ENCODE data around the gene PPEF1. TPM values are rescaled to one million over a fixed set of nuclear protein-coding genes. Genes with fewer than 3 reads are reported as not detected.

The PPEF1 gene
- total and polyA plus RNA-seq, 2 of the 13 experiments (the other 11 are each of a cell fraction or from before 2014, with no cell fraction given): not detected

DNA sequence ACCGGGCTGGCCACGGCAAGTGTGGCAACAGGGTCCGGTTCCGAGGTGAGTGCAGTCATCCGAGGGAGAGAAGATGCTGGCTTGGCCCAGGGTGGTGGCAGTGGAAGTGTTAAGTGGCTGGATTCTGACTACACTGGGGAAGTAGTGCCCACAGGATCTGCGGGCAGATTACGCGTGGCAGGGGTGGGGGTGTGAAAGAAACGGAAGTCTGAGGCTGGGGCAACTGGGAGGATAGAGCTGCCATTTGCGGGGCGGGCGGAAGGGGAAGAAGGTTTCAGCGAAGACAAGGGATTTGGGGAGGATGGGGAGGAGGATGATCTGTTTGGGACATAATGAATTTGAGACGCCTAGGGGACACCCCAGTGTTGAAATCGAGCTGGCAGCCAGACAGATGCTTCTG, 40.8 kb upstream of the PPEF1 start:
- ATAC-seq (no peak), DNase-seq (ENCODE audit: low spot score) (no peak), FAIRE-seq (no peak)
- H3K4me3 ChIP-seq (replicated peaks in 1 of 3; ENCODE audit: insufficient read depth in 1 of 3, low read depth in 2 of 3, low read length in 3 of 3): no peak overlapping the region
- H3K36me3 ChIP-seq (replicated peaks in 1 of 2; ENCODE audit: control insufficient read depth in 1 of 2, insufficient read depth in 2 of 2, low read length in 2 of 2): no peaks in the 10 kb centered on the region
- ChIA-PET POLR2A (no interaction called here), CTCF (ENCODE audit: low intra/inter-chr PET ratio, low total read pairs) (no interaction called here)
- no peaks in the 10 kb centered on the region for H3K9me3 ChIP-seq (ENCODE audit: low read length)
- H2AFZ ChIP-seq (ENCODE audit: low read length): no peak overlapping the region
- H3K27me3 ChIP-seq (ENCODE audit: control insufficient read depth in 1 of 2, insufficient read depth in 2 of 2, low read length in 2 of 2): no peaks in the 10 kb centered on the region
- WGBS (ENCODE audit: low lambda C conversion rate): 82% methylated on average over 14 of the region's 15 CpGs
- in situ Hi-C loops (cut with HindIII; ENCODE audit: extremely low pct_ligation_motif_present, low pct_unique_long_range_greater_than_20kb): no loop called here
- H3K4me2 ChIP-seq (ENCODE audit: low read depth, low read length): no peak overlapping the region
- no peaks in the 10 kb centered on the region for H4K20me1 ChIP-seq (ENCODE audit: insufficient read depth, low read length)
- no TSS peak for BruUV-seq (replicated peaks)
- no peak overlapping the region for H3K9ac ChIP-seq (ENCODE audit: insufficient read depth, low read depth, low read length)
- H3K27ac ChIP-seq (ENCODE audit: extremely low read length, insufficient read depth, low read length): no peak overlapping the region
- intact Hi-C loops (cut with micrococcal nuclease; ENCODE audit: unreplicated experiment): no loop called here
- H3K79me2 ChIP-seq (ENCODE audit: insufficient read depth, low read length): no peaks in the 10 kb centered on the region
- H3K4me1 ChIP-seq (ENCODE audit: insufficient read depth, low read length): peaks cover 7% of the 10 kb centered on the region
- no peak for TF ChIP-seq KIAA2018 (CRISPR knock-in tag; IDR thresholded peaks at IDR 0.05; ENCODE audit: borderline replicate concordance)
- TF ChIP-seq HNF1B (CRISPR knock-in tag; IDR thresholded peaks at IDR 0.05): no peak
- TF ChIP-seq, protein P1, sequence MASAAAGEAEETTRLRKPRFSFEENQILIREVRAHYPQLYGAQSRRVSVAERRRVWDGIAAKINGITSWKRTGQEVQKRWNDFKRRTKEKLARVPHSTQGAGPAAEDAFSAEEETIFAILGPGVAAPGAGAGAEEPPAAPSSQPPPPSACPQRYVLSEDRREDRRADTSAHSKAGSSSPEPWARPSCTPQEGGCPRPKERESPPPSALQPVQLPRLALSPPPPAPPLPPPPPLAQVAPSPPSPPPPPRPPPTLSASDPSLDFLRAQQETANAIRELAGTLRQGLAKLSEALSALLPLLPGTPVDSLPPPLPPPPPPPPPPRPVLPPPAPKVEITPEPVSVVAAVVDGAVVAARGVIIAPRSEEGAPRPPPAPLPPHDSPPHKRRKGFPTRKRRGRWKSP (CRISPR knock-in tag; IDR thresholded peaks at IDR 0.05): no peak
- no peak for TF ChIP-seq TOPORS (CRISPR knock-in tag; IDR thresholded peaks at IDR 0.05)
- TF ChIP-seq SOX13 (IDR thresholded peaks at IDR 0.05): no peak
- no peak for TF ChIP-seq SOX13 (CRISPR knock-in tag; conservative IDR thresholded peaks at IDR 0.05 in 1 of 2, IDR thresholded peaks at IDR 0.05 in 1 of 2)
- TF ChIP-seq ZMAT3 (CRISPR knock-in tag; conservative IDR thresholded peaks at IDR 0.05): no peak
- TF ChIP-seq, protein P2, sequence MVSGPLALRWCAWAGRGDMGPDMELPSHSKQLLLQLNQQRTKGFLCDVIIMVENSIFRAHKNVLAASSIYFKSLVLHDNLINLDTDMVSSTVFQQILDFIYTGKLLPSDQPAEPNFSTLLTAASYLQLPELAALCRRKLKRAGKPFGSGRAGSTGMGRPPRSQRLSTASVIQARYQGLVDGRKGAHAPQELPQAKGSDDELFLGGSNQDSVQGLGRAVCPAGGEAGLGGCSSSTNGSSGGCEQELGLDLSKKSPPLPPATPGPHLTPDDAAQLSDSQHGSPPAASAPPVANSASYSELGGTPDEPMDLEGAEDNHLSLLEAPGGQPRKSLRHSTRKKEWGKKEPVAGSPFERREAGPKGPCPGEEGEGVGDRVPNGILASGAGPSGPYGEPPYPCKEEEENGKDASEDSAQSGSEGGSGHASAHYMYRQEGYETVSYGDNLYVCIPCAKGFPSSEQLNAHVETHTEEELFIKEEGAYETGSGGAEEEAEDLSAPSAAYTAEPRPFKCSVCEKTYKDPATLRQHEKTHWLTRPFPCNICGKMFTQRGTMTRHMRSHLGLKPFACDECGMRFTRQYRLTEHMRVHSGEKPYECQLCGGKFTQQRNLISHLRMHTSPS (CRISPR knock-in tag; IDR thresholded peaks at IDR 0.05; ENCODE audit: low read depth): no peak
- no peak for TF ChIP-seq RNF2 (conservative IDR thresholded peaks at IDR 0.05; ENCODE audit: low read depth)
- no peak for TF ChIP-seq RBM39 (IDR thresholded peaks at IDR 0.05; ENCODE audit: low read depth, low read length, poor library complexity, severe bottlenecking)

Data from HepG2 (cell line).